ENCODE data around the gene SYT8.

Gene SYT8

GRCh38 chr11:1846453-1846932 lies 11.7 kb downstream of the SYT8 start:
- no peak for DNase-seq

- no peak for DNase-seq
Measured at GRCh38 chr11:1847006-1847735, 12.4 kb downstream of the SYT8 start.

GRCh38 chr11:1847926-1848639 lies 13.3 kb downstream of the SYT8 start:
- DNase-seq: no peak

GRCh38 chr11:1848640-1849430 lies 14.0 kb downstream of the SYT8 start:
- no peak for DNase-seq

- no peak for DNase-seq
Measured at GRCh38 chr11:1851468-1852180, 16.8 kb downstream of the SYT8 start.

GRCh38 chr11:1852271-1852876 lies 17.6 kb downstream of the SYT8 start:
- no peak for DNase-seq

- DNase-seq: peak; percentile 88
Measured at GRCh38 chr11:1852877-1853276, 18.1 kb downstream of the SYT8 start, which contains the start of gene LSP1. Gene LSP1, plus strand, starts transcription at chr11:1853084. Its CDS starts 61 bp downstream, at chr11:1853145.

- DNase-seq: peak; percentile 34
Measured at GRCh38 chr11:1853376-1854131, 18.8 kb downstream of the SYT8 start.

- no peak for DNase-seq
Measured at GRCh38 chr11:1854132-1854948, 19.6 kb downstream of the SYT8 start.

GRCh38 chr11:1854949-1855885 lies 20.4 kb downstream of the SYT8 start:
- DNase-seq: no peak

- DNase-seq: no peak
Measured at GRCh38 chr11:1855886-1856265, 21.1 kb downstream of the SYT8 start.

- DNase-seq: no peak
Measured at GRCh38 chr11:1856306-1857005, 21.7 kb downstream of the SYT8 start.

GRCh38 chr11:1857064-1857463 lies 22.3 kb downstream of the SYT8 start:
- DNase-seq: no peak

- DNase-seq: no peak
Measured at GRCh38 chr11:1858154-1858553, 23.4 kb downstream of the SYT8 start.

- DNase-seq: no peak
Measured at GRCh38 chr11:1858576-1858975, 23.8 kb downstream of the SYT8 start.

- no peak for DNase-seq
Measured at GRCh38 chr11:1859004-1859403, 24.2 kb downstream of the SYT8 start.

GRCh38 chr11:1860108-1860507 lies 25.3 kb downstream of the SYT8 start:
- DNase-seq: no peak

Measured in CD4-positive, alpha-beta T cell treated with Interleukin-21 for 1 hour (primary cell).